Lower leg skin (tissue), 4 donors: ENCODE results near the gene ZNFX1. TPM values are rescaled to one million over a fixed set of nuclear protein-coding genes. Genes with fewer than 3 reads are reported as not detected.

Experiments
- DNase-seq, 2 donors: peaks; one replicate each; pipeline ENCODE4 v3.0.0-alpha.2; 2019; ENCODE audit warnings: low spot score in 2 of 2
- H3K4me3 ChIP-seq: fragments of 200-600 bp; sonication (generic); 2 replicates; pipeline ENCODE4 v1.5.1; 2017; ENCODE audit warnings: mild to moderate bottlenecking, low read depth; ENCODE audit not compliant: poor library complexity, severe bottlenecking
- POLR2A ChIP-seq, 2 donors: fragments of 450-650 bp; IDR thresholded peaks; one replicate each; pipeline ENCODE4 v1.6.1; 2016 to 2017; ENCODE audit warnings: antibody characterized with exemption in 2 of 2, mild to moderate bottlenecking in 1 of 2, moderate library complexity in 1 of 2
- WGBS, 2 donors: methylation state at CpG; one replicate each; pipeline ENCODE4 v1.1.5; 2018; 5-methylcytosine and 5-hydroxymethylcytosine counted together
- intact Hi-C: fragments of 100-400 bp; cut with DNase I; formaldehyde crosslinking; loops from one replicate; pipeline ENCODE4 v1.15.0; 2023; ENCODE audit warnings: low total_unique reads
- total RNA-seq, 4 donors: library from RNA; depleted of rRNA; stranded (reverse); fragments of >200 nt; gene quantifications; one replicate each; pipeline ENCODE4 v1.1.0, GENCODE V29; 2016
- TF ChIP-seq, protein P1 (sequence below), 3 donors: fragments of 450-650 bp; IDR thresholded peaks; one replicate each; pipeline ENCODE4 v1.5.1; 2016; ENCODE audit warnings: antibody characterized with exemption in 3 of 3, mild to moderate bottlenecking in 3 of 3, moderate library complexity in 2 of 3

ZNFX1 gene
- total RNA-seq, 4 donors from 2014 or later, result 26.0 to 31.4 (median 28.1) TPM

DNA sequence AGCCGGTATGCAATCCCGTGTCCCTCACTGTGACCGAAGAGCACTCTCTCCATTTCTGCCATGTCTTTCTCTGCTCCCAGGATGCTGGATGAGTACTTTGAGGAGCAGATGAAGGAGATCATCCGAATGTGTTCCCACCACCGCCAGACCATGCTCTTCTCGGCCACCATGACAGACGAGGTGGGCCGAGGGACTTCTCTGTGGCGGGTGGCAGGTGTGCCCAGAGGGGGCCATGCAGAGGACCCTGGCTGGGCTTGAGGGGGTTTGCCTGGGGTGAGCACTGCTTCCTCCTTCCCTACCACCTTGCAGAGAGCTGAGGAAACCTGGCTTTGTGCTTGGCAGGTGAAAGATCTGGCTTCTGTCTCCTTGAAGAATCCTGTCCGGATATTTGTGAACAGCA, 44.6 kb downstream of the ZNFX1 start:
- no peak for TF ChIP-seq POLR2A (IDR thresholded peaks at IDR 0.05)
- TF ChIP-seq, protein P1, sequence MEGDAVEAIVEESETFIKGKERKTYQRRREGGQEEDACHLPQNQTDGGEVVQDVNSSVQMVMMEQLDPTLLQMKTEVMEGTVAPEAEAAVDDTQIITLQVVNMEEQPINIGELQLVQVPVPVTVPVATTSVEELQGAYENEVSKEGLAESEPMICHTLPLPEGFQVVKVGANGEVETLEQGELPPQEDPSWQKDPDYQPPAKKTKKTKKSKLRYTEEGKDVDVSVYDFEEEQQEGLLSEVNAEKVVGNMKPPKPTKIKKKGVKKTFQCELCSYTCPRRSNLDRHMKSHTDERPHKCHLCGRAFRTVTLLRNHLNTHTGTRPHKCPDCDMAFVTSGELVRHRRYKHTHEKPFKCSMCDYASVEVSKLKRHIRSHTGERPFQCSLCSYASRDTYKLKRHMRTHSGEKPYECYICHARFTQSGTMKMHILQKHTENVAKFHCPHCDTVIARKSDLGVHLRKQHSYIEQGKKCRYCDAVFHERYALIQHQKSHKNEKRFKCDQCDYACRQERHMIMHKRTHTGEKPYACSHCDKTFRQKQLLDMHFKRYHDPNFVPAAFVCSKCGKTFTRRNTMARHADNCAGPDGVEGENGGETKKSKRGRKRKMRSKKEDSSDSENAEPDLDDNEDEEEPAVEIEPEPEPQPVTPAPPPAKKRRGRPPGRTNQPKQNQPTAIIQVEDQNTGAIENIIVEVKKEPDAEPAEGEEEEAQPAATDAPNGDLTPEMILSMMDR (IDR thresholded peaks at IDR 0.05), result no peak
- DNase-seq, result no peak
- no peak overlapping the region for H3K4me3 ChIP-seq
- intact Hi-C loops, result no loop called here
- WGBS, 2 donors, result 93 to 94% methylated on average over 9 to 10 of the region's 10 CpGs

DNA sequence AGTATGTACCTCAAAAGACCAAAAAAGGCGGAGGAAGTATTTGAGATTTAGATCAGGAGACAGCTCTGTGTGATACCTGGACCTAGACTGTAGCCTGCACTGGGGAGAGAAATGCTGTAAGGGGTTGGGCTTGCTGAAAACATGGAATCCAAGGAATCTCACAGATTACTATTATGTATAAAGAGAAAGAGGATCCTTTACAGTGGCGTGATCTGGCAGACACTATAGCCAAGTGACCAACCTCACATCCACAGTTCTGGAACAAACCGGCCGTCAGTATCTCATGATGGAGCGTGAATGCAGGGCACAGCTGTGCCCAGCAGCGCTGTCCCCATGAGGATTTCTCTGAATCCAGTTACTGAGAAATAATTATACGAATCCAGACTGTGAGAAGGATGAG, 46.4 kb downstream of the ZNFX1 start:
- intact Hi-C loops, result no loop called here
- DNase-seq, result no peak
- H3K4me3 ChIP-seq, result no peak overlapping the region
- WGBS, 2 donors, result 81 to 99% methylated on average over 7 of the region's 7 CpGs
- TF ChIP-seq, protein P1 (IDR thresholded peaks at IDR 0.05), result no peak
- no peak for TF ChIP-seq POLR2A (IDR thresholded peaks at IDR 0.05)

DNA sequence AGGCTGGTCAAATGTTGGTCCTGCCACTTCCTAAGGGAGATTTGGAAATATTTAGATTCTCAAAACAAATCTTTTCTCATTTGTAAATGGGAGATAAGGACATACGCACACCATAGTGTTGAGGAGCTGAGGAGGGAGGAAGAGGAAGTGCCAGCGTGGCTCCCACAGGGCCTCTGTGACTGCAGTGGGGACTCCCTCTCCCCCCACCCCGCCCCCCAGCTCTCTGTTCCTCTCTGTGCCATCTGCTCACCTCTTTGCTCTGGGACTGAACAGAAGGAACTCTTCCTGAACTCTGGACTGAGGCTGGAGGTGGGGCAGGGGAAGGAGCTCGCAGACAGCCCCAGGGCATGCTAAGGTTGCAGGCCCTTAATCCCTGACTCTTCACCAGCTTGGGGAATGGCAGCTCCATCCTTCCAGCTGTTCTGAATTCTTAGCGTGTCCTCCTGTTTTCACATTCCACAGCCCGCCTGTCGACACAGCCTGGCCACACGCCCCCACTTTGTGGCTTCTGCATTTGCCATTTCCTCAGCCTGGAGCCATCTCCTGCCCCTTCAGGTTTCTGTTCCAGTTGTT, 47.2 kb downstream of the ZNFX1 start:
- DNase-seq, result no peak
- 58 to 61% methylated on average over 8 of the region's 8 CpGs for WGBS, 2 donors
- no peak for TF ChIP-seq POLR2A (IDR thresholded peaks at IDR 0.05)
- TF ChIP-seq, protein P1 (IDR thresholded peaks at IDR 0.05), result no peak
- intact Hi-C loops, result no loop called here
- H3K4me3 ChIP-seq, result no peak overlapping the region

DNA sequence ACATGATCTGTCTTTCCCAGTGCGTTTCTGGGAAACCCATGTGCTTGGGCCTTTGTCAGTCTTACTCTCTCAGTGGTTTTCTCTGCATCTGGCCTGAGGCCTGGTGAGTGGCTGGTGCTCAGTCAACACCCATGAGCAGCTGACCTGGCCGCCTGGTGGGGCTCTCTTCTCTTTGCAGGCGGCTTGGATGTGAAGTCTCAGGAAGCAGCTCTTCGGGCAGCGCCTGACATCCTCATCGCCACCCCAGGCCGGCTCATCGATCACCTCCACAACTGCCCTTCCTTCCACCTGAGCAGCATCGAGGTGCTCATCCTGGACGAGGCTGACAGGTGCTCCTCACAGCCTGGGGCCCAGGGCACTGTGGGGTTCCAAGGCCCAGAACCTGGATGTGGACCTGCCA, 47.8 kb downstream of the ZNFX1 start:
- no peak for TF ChIP-seq POLR2A (IDR thresholded peaks at IDR 0.05)
- TF ChIP-seq, protein P1 (IDR thresholded peaks at IDR 0.05), result no peak
- no peak for DNase-seq
- no peak overlapping the region for H3K4me3 ChIP-seq
- WGBS, 2 donors, result 87 to 91% methylated on average over 7 to 10 of the region's 10 CpGs
- intact Hi-C loops, result no loop called here

DNA sequence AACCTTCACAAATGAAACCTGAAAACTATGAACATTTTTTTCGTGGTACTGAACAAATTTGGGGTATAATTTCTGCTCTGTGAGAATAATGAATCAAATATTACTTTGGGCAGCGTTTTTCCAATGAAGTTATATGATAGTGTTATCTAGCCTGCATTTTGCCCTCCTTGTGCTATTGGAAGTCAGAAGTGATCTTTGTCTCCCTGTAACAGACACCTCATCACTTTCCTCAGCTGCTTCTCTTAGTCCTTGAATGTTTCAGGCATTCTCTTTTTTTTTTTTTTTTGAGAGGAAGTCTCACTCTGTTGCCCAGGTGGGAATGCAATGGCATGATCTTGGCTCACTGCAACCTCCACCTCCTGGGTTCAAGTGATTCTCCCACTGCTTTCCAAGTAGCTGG, 48.5 kb downstream of the ZNFX1 start:
- intact Hi-C loops, result no loop called here
- H3K4me3 ChIP-seq, result no peak overlapping the region
- 88 to 92% methylated on average over 2 of the region's 2 CpGs for WGBS, 2 donors
- TF ChIP-seq, protein P1 (IDR thresholded peaks at IDR 0.05), result no peak
- no peak for TF ChIP-seq POLR2A (IDR thresholded peaks at IDR 0.05)
- DNase-seq, result no peak

DNA sequence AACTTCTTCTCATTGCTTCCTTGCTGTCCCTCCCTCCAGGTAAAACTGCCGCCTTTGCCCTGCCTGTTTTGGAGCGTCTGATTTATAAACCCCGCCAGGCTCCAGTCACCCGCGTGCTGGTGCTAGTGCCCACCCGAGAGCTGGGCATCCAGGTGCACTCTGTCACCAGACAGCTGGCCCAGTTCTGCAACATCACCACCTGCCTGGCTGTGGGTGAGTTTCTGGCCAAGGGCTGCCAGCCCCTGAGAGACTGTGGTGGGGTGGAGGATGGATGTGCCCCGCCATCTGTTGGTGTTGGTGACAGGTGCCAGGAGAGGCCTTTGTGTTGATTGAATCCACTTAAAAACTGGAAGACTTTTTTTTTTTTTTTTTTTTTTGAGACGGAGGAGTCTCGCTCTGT, 49.2 kb downstream of the ZNFX1 start:
- TF ChIP-seq POLR2A (IDR thresholded peaks at IDR 0.05), result no peak
- TF ChIP-seq, protein P1 (IDR thresholded peaks at IDR 0.05), result no peak
- DNase-seq, result no peak
- no peak overlapping the region for H3K4me3 ChIP-seq
- WGBS, 2 donors, result 87 to 95% methylated on average over 9 of the region's 9 CpGs
- intact Hi-C loops, result no loop called here
